IPS-20b (cell line): ENCODE measurements around the gene RPL37.
"Not testable (repeated sequence)": the region's sequence is repeated elsewhere in the genome, so short reads cannot be mapped to it uniquely, and the experiment has no call there.

Experiments used
- H3K27ac ChIP-seq: one replicate; pipeline ENCODE4 v1.5.1; 2013; ENCODE audit warnings: low read length
- H3K27me3 ChIP-seq: 2 replicates; pipeline ENCODE4 v1.6.1; 2013; ENCODE audit warnings: mild to moderate bottlenecking, low read length, inconsistent platforms; ENCODE audit not compliant: insufficient read depth
- H3K36me3 ChIP-seq: 2 replicates; pipeline ENCODE4 v1.6.1; 2013; ENCODE audit warnings: low read depth, mild to moderate bottlenecking, inconsistent platforms, low read length, moderate library complexity; ENCODE audit not compliant: insufficient read depth
- H3K4me1 ChIP-seq: 2 replicates; pipeline ENCODE4 v1.6.1; 2013; ENCODE audit warnings: mild to moderate bottlenecking, control low read depth, inconsistent platforms, low read length, moderate library complexity; ENCODE audit not compliant: insufficient read depth
- H3K4me3 ChIP-seq: 2 replicates; pipeline ENCODE4 v1.5.1; 2013; ENCODE audit warnings: mild to moderate bottlenecking, low read length, inconsistent platforms
- H3K9ac ChIP-seq: 2 replicates; pipeline ENCODE4 v1.6.1; 2013; ENCODE audit warnings: low read depth, mild to moderate bottlenecking, inconsistent platforms, low read length, moderate library complexity
- H3K9me3 ChIP-seq: 2 replicates; pipeline ENCODE4 v1.6.1; 2013; ENCODE audit warnings: mild to moderate bottlenecking, low read depth, low read length, inconsistent platforms; ENCODE audit not compliant: insufficient read depth

Gene RPL37

DNA sequence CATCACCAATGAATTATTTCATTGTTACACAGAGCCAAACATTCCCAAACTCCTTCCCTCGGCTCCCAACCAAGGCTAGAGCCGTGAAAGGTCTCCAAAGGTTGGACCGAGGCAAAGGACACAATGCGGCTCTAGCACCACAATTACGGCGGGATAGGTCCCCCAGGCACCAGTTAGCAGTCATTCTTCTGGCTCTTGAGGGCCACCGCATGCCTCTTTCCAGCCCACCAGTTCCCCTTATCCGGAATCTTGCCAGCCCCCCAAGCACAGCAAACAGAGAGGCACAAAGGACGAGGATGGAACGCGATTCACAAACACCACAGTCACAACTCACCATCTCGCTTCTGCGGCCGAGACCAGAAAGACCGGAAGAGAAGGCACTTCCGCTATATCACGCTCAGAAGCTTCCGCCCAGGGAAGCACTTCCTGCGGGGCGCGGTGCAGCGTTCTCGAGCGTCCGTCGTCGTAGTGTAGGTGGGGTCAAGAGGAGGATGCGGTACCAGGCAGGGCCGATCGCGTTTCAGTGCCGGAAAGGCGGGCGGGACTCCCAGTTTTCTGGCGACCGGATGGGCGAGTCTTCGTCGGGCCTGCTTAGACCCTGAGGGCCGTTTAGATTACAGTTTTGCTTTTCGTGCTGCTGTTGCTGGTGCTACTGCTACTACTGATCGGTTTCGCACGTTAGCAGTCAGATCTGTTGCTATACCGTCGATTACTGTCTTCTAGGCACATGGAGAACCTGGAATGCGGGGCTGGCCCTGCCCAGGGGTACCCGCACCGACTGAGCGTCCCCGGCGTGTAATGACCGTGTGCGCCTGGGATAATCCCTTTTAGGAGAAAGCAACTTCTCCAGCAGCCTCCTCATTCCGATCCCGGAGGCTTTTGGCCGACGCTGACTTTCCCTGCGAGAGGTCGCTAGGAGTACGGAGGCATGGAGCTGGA lies at the start of gene RPL37:
RPL37 (minus strand) TSS at position 374 of the 939 bp plus-strand sequence; CDS start at position 337, 37 bp downstream.
- Histone ChIP-seq H3K9ac (peak within 1 kb of the TSS; percentile 99), H3K4me3 (peak within 1 kb of the TSS; percentile 86), H3K27me3 (no peaks in the 10 kb centered on the region), H3K36me3 (peaks cover 47% of the 10 kb centered on the region), H3K27ac (peak within 1 kb of the TSS; percentile 98), H3K9me3 (no peaks in the 10 kb centered on the region), H3K4me1 (peaks cover 18% of the 10 kb centered on the region)

DNA sequence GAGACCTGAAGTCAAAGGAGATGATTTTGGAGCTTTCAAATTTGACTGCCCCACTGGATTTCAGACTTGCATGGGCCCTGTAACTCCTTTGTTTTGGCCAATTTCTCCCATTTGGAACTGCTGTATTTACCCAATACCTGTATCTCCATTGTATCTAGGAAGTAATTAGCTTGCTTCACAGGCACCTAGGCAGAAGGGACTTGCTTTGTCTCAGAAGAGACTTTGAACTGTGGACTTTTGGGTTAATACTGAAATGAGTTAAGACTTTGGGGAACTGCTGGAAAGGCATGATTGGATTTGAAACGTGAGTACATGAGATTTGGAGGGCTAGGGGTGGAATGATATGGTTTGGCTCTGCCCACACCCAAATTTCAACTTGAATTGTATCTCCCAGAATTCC lies 48.0 kb upstream of the RPL37 start:
- H3K4me3 ChIP-seq, H3K27me3 ChIP-seq, H3K27ac ChIP-seq, H3K4me1 ChIP-seq, H3K9ac ChIP-seq, H3K36me3 ChIP-seq: not testable (repeated sequence)
- H3K9me3 ChIP-seq, result peaks cover 15% of the 10 kb centered on the region; the same call in 1 of the 2 replicates

DNA sequence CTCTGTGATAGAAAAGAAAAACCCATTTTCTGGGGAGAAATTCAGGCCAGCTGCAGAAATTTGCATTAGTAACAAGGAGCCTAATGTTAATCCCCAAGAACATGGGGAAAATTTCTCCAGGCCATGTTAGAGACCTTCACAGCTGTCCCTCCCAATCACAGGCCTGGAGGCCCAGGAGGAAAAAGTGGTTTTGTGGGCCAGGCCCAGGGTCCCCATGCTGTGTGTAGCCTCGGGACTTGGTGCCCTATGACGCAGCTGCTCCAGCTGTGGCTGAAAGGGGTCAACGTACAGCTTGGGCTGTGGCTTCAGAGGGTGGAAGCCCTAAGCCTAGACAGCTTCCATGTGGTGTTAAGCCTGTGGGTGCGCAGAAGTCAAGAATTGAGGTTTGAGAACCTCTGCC lies 47.3 kb upstream of the RPL37 start:
- Histone ChIP-seq H3K4me3 (no peak overlapping the region), H3K27ac (no peak overlapping the region), H3K9ac (no peak overlapping the region), H3K4me1 (no peaks in the 10 kb centered on the region), H3K27me3 (no peaks in the 10 kb centered on the region), H3K36me3 (no peaks in the 10 kb centered on the region), H3K9me3 (peaks cover 15% of the 10 kb centered on the region; the same call in 1 of the 2 replicates)

DNA sequence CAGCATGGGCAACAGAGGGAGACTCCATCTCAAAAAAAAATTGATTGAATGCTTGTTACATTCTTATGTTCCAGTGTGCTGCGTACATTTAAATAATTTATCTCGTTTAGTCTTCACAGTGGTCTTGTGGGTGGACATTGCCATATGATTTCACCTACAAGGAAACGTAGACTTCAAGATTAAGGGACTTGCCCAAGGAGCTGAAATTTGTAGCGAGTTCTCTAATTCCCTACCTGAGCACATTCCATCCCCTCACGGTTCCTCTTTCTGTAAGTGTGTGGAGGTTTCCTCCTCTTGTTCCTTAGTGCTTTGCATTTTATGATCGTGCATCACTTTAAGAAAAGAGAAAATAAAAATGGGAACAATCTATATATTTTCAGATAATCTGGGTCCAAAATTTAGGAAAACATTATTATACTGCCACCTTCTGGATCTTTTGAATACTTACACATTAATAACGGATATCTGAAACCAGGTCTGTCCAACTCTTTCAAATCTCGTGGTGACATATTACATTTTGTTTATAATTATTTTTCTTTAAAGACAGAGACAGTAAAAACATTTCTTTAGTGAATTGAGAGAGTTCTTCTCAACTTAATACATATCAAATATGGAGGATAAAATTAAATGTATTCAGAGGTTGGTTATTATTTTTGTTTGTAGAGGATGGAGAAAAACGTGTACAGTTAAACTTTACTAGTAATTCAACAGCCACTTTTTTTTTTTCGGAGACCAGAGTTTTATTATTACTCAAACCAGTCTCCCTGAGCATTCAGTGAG lies 44.3 kb upstream of the RPL37 start:
- no peak overlapping the region for H3K27ac ChIP-seq
- no peak overlapping the region for H3K9ac ChIP-seq
- H3K9me3 ChIP-seq, result peaks cover 18% of the 10 kb centered on the region; the same call in 1 of the 2 replicates
- H3K36me3 ChIP-seq, result no peaks in the 10 kb centered on the region
- H3K4me1 ChIP-seq, result no peaks in the 10 kb centered on the region
- H3K27me3 ChIP-seq, result no peaks in the 10 kb centered on the region
- no peak overlapping the region for H3K4me3 ChIP-seq

DNA sequence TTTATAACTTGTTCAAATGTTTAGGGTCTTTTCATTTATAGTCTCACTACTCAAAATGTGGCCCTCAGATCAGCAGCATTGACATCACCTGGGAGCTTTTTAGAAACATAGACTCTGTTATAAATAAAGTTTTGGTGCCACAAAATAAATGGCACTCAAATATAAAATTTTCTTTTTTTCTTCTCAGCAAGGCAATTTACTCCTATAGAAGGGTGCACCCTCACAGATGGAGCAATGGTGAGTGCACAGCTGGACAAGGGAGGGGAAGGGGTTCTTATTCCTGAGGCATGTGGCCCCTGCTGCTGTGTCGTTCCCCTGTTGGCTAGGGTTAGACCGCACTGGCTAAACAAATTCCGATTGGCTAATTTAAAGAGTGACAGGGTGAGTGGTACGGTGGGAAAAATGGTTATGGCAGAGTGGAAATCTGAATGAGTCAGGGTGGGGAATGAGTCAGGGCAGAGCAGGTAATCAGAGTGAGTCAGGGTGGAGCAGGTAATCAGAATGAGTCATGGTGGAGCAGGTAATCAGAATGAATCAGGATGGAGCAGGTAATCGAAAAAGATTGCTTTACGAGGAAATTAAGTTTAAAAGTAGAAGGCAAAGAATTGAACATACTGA lies 42.5 kb upstream of the RPL37 start:
- no peak overlapping the region for H3K9ac ChIP-seq
- no peak overlapping the region for H3K4me3 ChIP-seq
- no peak overlapping the region for H3K27ac ChIP-seq
- no peaks in the 10 kb centered on the region for H3K4me1 ChIP-seq
- no peaks in the 10 kb centered on the region for H3K27me3 ChIP-seq
- H3K9me3 ChIP-seq, result peaks cover 16% of the 10 kb centered on the region; the same call in 1 of the 2 replicates
- no peaks in the 10 kb centered on the region for H3K36me3 ChIP-seq

DNA sequence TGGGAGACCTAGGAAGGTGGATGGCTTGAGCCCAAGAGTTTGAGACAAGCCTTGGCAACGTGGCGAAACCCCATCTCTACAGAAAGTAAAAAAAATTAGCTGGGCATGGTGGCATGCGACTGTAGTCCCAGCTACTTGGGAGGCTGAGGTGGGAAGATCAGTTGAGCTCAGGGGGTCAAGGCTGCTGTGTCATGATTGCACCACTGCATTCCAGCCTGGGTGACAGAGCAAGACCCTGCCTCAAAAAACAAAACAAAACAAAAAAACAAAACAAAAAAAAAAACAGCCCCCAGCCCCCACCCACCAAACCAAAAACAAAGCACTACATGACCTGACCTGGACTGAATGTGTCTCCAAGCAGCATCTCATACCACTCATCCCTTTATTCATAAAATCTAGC lies 40.9 kb upstream of the RPL37 start:
- H3K4me3 ChIP-seq, result no peak overlapping the region
- no peak overlapping the region for H3K9ac ChIP-seq
- no peak overlapping the region for H3K27ac ChIP-seq
- no peaks in the 10 kb centered on the region for H3K36me3 ChIP-seq
- H3K9me3 ChIP-seq, result peaks cover 3% of the 10 kb centered on the region; the same call in 1 of the 2 replicates
- peaks cover 2% of the 10 kb centered on the region; the same call in 1 of the 2 replicates for H3K4me1 ChIP-seq
- no peaks in the 10 kb centered on the region for H3K27me3 ChIP-seq

DNA sequence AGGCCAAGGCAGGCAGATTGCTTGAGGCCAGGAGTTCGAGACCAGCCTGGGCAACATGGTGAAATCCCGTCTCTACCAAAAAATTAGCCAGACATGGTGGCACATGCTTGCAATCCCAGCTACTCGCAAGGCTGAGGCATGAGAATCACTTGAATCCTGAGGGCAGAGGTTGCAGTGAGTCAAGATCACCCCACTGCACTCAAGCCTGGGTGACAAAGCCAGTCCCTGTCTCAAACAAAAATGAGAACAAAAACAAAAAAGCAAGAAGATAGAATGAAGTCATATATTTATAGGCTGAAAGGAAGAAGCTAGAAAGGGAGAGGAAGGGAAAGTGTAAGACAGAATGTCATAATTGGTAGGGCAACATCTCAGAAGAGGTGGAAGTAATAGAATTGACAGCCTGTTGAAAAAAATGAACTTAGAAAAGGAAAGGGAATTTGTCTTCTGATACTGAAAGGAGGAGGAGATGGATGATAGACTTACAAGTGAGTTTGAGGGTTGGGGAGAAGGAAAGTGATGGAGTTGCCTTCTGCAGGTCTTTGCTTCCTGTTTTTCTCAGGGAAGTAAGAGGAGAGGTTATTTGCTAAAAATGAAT lies 38.4 kb upstream of the RPL37 start:
- Histone ChIP-seq H3K4me1 (peaks cover 9% of the 10 kb centered on the region; the same call in 1 of the 2 replicates), H3K9ac (no peak overlapping the region), H3K27ac (no peak overlapping the region), H3K27me3 (no peaks in the 10 kb centered on the region), H3K36me3 (no peaks in the 10 kb centered on the region), H3K4me3 (no peak overlapping the region), H3K9me3 (peaks cover 3% of the 10 kb centered on the region; the same call in 1 of the 2 replicates)

DNA sequence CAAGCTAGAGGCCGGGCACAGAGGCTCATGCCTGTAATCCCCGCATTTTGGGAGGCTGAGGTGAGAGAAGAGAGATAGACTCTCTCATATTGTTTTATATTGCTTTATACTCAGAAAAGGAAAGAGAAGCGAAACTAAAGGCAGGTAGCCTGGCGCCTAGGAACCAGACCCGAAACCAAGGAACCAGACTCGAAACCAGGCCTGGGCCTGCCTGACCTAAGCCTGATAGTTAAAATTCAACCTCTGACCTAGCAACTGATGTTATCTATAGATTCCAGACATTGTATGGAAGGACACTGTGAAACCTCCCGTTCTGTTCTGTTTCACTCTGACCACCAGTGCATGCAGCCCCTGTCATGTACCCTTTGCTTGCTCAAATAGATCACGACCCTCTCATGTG lies 37.2 kb upstream of the RPL37 start:
- not testable (repeated sequence) for H3K27me3 ChIP-seq, H3K9ac ChIP-seq, H3K4me1 ChIP-seq, H3K36me3 ChIP-seq, H3K4me3 ChIP-seq, H3K9me3 ChIP-seq, H3K27ac ChIP-seq

DNA sequence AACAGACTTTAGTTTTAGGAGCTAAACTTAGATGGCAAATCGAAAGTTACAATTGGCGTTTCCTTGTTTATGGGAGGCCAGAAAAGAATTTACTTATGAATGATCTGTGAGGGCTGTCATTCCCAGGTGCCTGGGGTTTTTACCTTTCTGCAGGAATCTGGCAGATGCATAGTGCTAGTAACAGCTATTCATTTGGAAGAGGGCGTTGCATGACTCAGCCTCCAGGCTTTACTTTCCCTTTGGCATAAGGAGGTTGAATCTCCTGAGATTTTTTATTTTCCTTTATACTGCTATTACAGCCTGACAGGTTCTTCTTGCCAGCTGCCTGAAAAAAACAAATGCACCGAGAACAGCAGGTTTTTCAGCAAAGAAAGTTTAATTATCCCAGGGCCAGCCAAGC lies 36.2 kb upstream of the RPL37 start:
- Histone ChIP-seq H3K36me3 (no peaks in the 10 kb centered on the region), H3K27ac (no peak overlapping the region), H3K4me3 (no peak overlapping the region; the same call in 1 of the 2 replicates), H3K9me3 (no peaks in the 10 kb centered on the region), H3K27me3 (no peaks in the 10 kb centered on the region), H3K4me1 (peaks cover 9% of the 10 kb centered on the region; the same call in 1 of the 2 replicates), H3K9ac (peak overlapping the region; percentile 59; the same call in 1 of the 2 replicates)

DNA sequence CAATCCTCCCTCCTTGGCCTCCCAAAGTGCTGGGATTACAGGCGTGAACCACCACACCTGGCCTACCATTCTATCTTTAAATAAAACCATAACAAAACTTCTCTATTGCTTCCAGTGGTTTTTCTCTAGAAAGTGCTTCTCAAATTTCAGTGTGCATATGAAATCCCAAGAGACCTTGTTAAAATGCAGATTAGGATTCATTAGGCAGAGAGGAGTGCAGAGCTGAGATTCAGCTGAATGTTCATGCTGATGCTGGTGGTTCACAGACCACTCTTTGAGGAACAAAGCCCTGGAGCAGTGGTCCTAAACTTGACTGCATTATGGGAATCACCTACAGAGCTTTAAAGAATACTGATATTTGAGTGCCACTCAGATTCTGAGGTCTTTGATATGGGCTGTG lies 34.4 kb upstream of the RPL37 start:
- Histone ChIP-seq H3K4me3 (no peak overlapping the region), H3K4me1 (peaks cover 9% of the 10 kb centered on the region; the same call in 1 of the 2 replicates), H3K9ac (no peak overlapping the region), H3K27ac (no peak overlapping the region), H3K36me3 (no peaks in the 10 kb centered on the region), H3K27me3 (no peaks in the 10 kb centered on the region), H3K9me3 (no peaks in the 10 kb centered on the region)

DNA sequence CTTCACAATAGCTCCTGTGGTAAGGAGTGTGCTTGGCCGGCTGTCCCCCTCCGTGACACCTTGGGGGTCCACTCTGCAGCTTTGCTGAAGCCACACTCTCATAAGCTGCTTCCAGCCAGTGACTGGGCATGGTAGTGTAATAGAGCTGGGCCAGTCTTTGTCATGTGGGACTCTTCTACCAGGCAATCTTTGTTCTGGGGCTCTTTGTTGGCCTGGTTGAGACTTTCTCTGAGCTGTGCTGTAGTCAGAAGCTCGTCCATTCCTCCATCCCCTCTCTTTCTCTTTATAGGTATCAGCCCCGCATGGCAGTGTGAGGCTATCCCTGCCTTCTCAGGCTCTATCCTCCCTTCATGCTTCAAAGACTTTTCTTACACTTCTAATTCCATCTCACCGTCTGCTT lies 31.8 kb upstream of the RPL37 start:
- Histone ChIP-seq H3K9ac (no peak overlapping the region), H3K4me3 (no peak overlapping the region), H3K36me3 (no peaks in the 10 kb centered on the region), H3K27ac (no peak overlapping the region), H3K9me3 (0 out of 2 replicates have a peak, but pooled peaks cover 2% of the 10 kb centered on the region), H3K4me1 (peaks cover 9% of the 10 kb centered on the region; the same call in 1 of the 2 replicates), H3K27me3 (no peaks in the 10 kb centered on the region)
